ENCODE results near the gene PRTN3. TPM values are rescaled to one million over a fixed set of nuclear protein-coding genes. Genes with fewer than 3 reads are reported as not detected.

The PRTN3 gene
- polyA plus RNA-seq, 12 donors = 0.66 to 12.0 (median 1.3) TPM; not detected in 2

- no peak for DNase-seq
These were observed 21.2 kb downstream of the PRTN3 start for GRCh38 chr19:861756-862580.

GRCh38 chr19:862581-863314, 21.9 kb downstream of the PRTN3 start:
- DNase-seq = no peak

GRCh38 chr19:863315-863620, 22.5 kb downstream of the PRTN3 start:
- DNase-seq = no peak

GRCh38 chr19:866769-867300, 26.0 kb downstream of the PRTN3 start:
- no peak for DNase-seq

GRCh38 chr19:867301-867793, 26.5 kb downstream of the PRTN3 start:
- no peak for DNase-seq

GRCh38 chr19:867855-868457, 27.2 kb downstream of the PRTN3 start:
- no peak for DNase-seq

GRCh38 chr19:868458-869244, 27.9 kb downstream of the PRTN3 start:
- no peak for DNase-seq

- DNase-seq = peak; percentile 53
These were observed 28.7 kb downstream of the PRTN3 start for GRCh38 chr19:869245-870177.

GRCh38 chr19:870314-870713, 29.5 kb downstream of the PRTN3 start:
- no peak for DNase-seq

GRCh38 chr19:870963-871401, 30.2 kb downstream of the PRTN3 start:
- no peak for DNase-seq

- DNase-seq = no peak
These were observed 30.9 kb downstream of the PRTN3 start for GRCh38 chr19:871446-872265.

- DNase-seq = no peak
These were observed 31.6 kb downstream of the PRTN3 start for GRCh38 chr19:872266-872951.

- no peak for DNase-seq
These were observed 32.3 kb downstream of the PRTN3 start for GRCh38 chr19:873084-873483.

GRCh38 chr19:873561-874041, 32.8 kb downstream of the PRTN3 start:
- DNase-seq = no peak

GRCh38 chr19:875265-875879, 34.6 kb downstream of the PRTN3 start:
- no peak for DNase-seq

- DNase-seq = no peak
These were observed 35.3 kb downstream of the PRTN3 start for GRCh38 chr19:876089-876488.

- DNase-seq = no peak
These were observed 36.0 kb downstream of the PRTN3 start for GRCh38 chr19:876780-877314.

Measured in muscle of arm (tissue), 12 donors.